Gastrocnemius medialis (tissue), 4 donors: ENCODE measurements around the gene PTDSS2. TPM values are rescaled to one million over a fixed set of nuclear protein-coding genes. Genes with fewer than 3 reads are reported as not detected.

ENCODE experiments used
- ATAC-seq, 2 donors: fragments of 150-250 bp; one replicate each; pipeline ENCODE4 v1.9.1; 2016
- DNase-seq, 2 donors: peaks; one replicate each; pipeline ENCODE4 v3.0.0-alpha.2; 2019
- H3K27ac ChIP-seq, 4 donors: fragments of 200-600 bp; sonication (generic); 1 replicate in 1 of 4; 2 replicates in 3 of 4; pipeline ENCODE4 v1.5.1; 2016 to 2018; ENCODE audit warnings: mild to moderate bottlenecking in 2 of 4, moderate library complexity in 1 of 4
- H3K27me3 ChIP-seq, 3 donors: fragments of 200-600 bp; sonication (generic) in 2 of 3; 1 replicate in 1 of 3; 2 replicates in 2 of 3; pipeline versions ENCODE4 v1.5.1 to v1.6.0; 2016 to 2019; ENCODE audit warnings: mild to moderate bottlenecking in 1 of 3, moderate library complexity in 1 of 3
- H3K36me3 ChIP-seq, 2 donors: fragments of 200-600 bp; sonication (generic) in 1 of 2; one replicate each; pipeline ENCODE4 v1.5.1; 2017 to 2018
- H3K4me1 ChIP-seq, 2 donors: fragments of 200-600 bp; sonication (generic) in 1 of 2; one replicate each; pipeline ENCODE4 v1.5.1; 2016 to 2017; ENCODE audit warnings: mild to moderate bottlenecking in 2 of 2
- H3K4me3 ChIP-seq, 4 donors: fragments of 200-600 bp; sonication (generic) in 3 of 4; 1 replicate in 1 of 4; 2 replicates in 3 of 4; pipeline ENCODE4 v1.5.1; 2016 to 2019; ENCODE audit warnings: mild to moderate bottlenecking in 2 of 4
- H3K9me3 ChIP-seq, 3 donors: fragments of 200-600 bp; sonication (generic) in 2 of 3; 1 replicate in 1 of 3; 2 replicates in 2 of 3; pipeline ENCODE4 v1.5.1; 2016 to 2019
- CTCF ChIP-seq, 5 experiments: fragments of 450-650 bp in 3 of 5; fragments of 200-600 bp in 2 of 5; sonication (generic) in 2 of 5; IDR thresholded peaks in 4 of 5; conservative IDR thresholded peaks in 1 of 5; 1 replicate in 4 of 5; 2 replicates in 1 of 5; pipeline ENCODE4 v1.5.1; 2016 to 2019; ENCODE audit warnings: antibody characterized with exemption in 5 of 5, mild to moderate bottlenecking in 3 of 5, moderate library complexity in 3 of 5
- POLR2A ChIP-seq, 2 donors: fragments of 450-650 bp; IDR thresholded peaks; one replicate each; pipeline ENCODE4 v1.6.1; 2017; ENCODE audit warnings: antibody characterized with exemption in 2 of 2, mild to moderate bottlenecking in 2 of 2, moderate library complexity in 2 of 2
- in situ Hi-C, 4 donors: fragments of 200-750 bp; cut with MboI; loops; one replicate each; pipeline versions ENCODE4 v1.15.0 to v1.8.0; 2017; ENCODE audit warnings: low sequenced_read_pairs in 4 of 4
- intact Hi-C: fragments of 100-400 bp; cut with DNase I; formaldehyde crosslinking; loops from one replicate; pipeline ENCODE4 v1.15.1; 2023; ENCODE audit warnings: low total_unique reads
- total RNA-seq, 4 donors: library from RNA; depleted of rRNA; stranded (reverse); fragments of >200 nt; gene quantifications; one replicate each; pipeline versions ENCODE4 v1.1.0 to v1.2.3, GENCODE V29; 2016

PTDSS2 gene
- total RNA-seq, 4 donors from 2014 or later = 21.7 to 31.5 (median 23.7) TPM

DNA sequence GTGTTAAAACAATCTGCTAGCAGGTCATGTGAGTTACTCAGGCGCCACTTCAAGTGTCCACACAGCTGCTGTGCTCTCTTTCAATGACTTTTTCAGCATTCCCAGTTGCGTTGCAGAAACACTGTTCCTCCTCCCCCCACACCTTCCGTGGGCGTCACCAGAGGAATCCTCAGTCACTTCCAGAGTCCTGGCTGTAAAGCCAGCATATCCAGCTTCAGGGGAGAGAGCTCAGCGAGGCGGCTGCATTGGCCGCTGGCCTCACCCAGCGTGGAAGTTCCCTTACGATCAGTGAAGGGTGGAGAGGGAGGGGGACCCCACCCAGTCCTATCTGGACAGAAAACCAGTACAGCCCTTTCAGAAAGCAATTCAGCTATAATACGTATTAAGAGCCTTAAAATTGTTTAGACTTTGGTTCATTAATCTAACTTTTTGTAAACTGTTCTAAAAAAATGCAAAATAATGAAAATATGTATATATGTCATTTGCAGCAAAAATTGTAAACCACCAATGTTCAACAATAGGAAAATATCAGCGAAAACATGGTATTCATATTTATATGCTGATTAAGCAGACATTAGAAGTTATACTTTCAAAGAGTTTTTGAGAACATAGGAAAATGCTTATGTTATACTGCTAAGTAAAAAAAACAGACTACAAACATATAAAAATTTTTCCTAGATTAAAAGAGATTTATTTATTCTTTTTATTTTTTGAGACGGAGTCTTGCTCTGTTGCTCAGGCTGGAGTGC lies 5.5 kb upstream of the PTDSS2 start:
- Histone ChIP-seq H3K4me1 (peaks cover 11 to 13% of the 10 kb centered on the region in 2 donors), H3K36me3 (no peaks in the 10 kb centered on the region), H3K27ac (no peak overlapping the region), H3K9me3 (no peaks in the 10 kb centered on the region), H3K27me3 (peaks cover 23 to 35% (median 33%) of the 10 kb centered on the region in 3 donors), H3K4me3 (no peak overlapping the region)
- in situ Hi-C loops = no loop called here
- DNase-seq = no peak
- intact Hi-C loops = loop anchor here (10.0 kb wide), 1 partner anchor 240 kb away; the partner anchor contains the start of genes BET1L and RIC8A
- no peak for ATAC-seq
- TF ChIP-seq POLR2A (IDR thresholded peaks at IDR 0.05) (no peak), CTCF (IDR thresholded peaks at IDR 0.05 in 4 of 5, conservative IDR thresholded peaks at IDR 0.05 in 1 of 5) (no peak)

DNA sequence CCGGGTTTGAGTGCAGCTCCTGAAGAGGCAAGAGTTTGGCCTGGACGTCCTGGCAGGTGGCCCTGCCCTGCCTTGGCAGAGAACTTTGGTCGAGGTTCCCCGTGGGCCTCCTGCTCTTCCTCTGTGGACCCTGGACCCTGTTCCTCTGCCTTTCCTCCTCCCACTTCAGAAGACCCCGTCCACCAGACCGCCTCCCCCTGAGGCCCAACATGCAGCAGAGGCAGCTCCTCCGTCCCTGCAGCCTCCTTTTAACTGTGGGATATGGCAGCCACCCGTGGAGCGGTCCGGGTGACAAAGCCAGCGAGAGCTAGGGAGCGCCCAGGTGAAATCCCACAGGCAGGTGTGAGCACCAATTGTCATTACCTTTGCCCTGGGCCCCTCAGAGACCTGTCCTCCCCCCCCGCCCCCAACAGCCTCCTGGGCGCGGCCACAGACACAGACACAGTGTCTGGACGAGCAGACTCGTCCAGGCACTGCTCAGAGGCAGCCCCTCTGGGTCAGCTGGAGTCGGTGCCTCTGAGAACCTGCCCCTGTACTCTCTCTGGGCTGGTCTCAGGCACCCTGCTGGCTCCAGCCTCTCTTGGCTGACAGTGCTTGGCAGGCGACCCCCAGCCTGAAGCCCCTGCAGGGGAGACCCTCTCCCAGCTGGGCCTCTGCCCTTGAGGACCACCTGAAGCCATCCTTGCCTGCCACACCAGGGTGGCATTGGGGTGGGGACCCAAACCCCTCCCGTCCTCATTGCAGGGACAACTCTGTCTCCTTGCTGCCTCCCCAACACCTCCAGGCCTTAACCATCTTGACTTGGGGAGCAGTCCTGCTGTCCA lies 4.1 kb upstream of the PTDSS2 start:
- DNase-seq (no peak), ATAC-seq (no peak)
- H3K27ac ChIP-seq = no peak overlapping the region
- intact Hi-C loops (loop anchor here (10.0 kb wide), 1 partner anchor 241 kb away; the partner anchor contains the start of genes BET1L and RIC8A), in situ Hi-C loops (no loop called here)
- H3K27me3 ChIP-seq = peaks cover 17 to 25% (median 22%) of the 10 kb centered on the region in 3 donors
- peaks cover 14 to 16% of the 10 kb centered on the region in 2 donors for H3K4me1 ChIP-seq
- H3K9me3 ChIP-seq = no peaks in the 10 kb centered on the region
- H3K4me3 ChIP-seq = no peak overlapping the region
- no peaks in the 10 kb centered on the region for H3K36me3 ChIP-seq
- TF ChIP-seq POLR2A (IDR thresholded peaks at IDR 0.05) (no peak), CTCF (IDR thresholded peaks at IDR 0.05 in 4 of 5, conservative IDR thresholded peaks at IDR 0.05 in 1 of 5) (no peak)

DNA sequence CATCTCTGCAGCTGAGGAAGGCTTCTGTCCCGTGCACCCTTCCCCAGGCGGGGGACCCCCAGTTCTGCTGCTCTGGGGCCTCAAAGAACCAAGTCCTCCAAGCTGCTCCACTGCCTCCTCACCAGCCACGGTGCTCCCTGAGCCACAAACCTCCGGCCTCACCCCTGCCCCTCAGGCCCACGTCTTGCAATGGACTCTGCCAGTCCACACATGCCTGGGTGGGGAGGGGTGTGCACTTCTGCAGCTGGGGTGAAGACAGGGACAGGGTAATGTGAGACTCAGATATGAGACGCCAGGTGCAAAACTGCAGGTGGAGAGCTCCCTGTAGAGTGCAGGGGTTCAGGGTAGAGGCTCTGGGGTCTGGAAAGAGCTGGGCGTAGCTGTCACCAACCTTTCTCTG lies 3.2 kb upstream of the PTDSS2 start:
- DNase-seq = no peak
- Histone ChIP-seq H3K27me3 (peaks cover 10 to 15% (median 13%) of the 10 kb centered on the region in 3 donors), H3K27ac (no peak overlapping the region), H3K9me3 (no peaks in the 10 kb centered on the region), H3K4me3 (no peak overlapping the region), H3K4me1 (peaks cover 20 to 22% of the 10 kb centered on the region in 2 donors), H3K36me3 (no peaks in the 10 kb centered on the region)
- TF ChIP-seq POLR2A (IDR thresholded peaks at IDR 0.05) (no peak), CTCF (IDR thresholded peaks at IDR 0.05 in 4 of 5, conservative IDR thresholded peaks at IDR 0.05 in 1 of 5) (no peak)
- in situ Hi-C loops (no loop called here), intact Hi-C loops (loop anchor here (10.0 kb wide), 1 partner anchor 242 kb away; the partner anchor contains the start of genes BET1L and RIC8A)
- no peak for ATAC-seq

DNA sequence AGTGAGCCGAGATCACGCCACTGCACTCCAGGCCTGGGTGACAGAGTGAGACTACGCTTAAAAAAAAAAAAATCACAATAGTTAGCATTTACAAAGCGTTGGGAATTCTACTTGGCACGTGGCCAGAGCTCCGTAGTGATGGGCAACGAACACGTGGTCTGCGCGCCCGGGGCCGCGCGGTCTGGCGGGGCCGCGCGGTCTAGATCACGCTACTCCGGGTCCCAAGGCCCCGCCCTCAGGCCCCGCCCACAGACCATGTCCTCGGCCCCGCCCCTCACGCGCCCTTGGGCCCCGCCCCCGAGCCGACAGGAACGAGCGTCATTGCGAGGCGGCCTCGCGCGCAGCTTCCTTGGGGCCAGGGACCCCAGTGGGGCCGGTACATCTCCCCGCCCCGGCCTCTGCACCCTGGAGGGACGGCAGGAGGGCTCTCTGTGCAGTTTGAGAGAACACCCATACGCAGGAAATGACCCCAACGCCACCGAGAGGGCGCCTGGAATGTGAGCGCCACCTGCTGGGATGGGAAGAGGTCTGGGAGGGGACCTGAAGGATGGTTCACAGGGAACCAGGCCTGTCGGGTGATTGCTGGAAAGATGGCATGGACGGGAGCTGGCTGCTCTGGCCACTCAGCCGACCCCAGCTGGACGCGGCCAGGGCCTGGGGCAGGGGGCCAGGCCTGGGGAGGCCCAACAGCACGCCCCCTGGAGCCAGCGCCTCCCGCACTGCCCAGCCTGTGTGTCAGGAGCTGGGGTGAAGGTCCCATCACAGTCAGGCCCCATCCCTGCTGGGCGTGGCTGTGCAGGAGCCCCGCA lies 2.0 kb upstream of the PTDSS2 start:
- in situ Hi-C loops = no loop called here
- H3K36me3 ChIP-seq = peaks cover 0 to 9% of the 10 kb centered on the region in 2 donors
- peak overlapping the region; percentile 84 to 98 (median 96) for H3K27ac ChIP-seq
- intact Hi-C loops = loop anchor here (1.0 to 10.0 kb wide), 4 partner anchors 41 to 243 kb away; partner anchors contain the start of genes BET1L, PSMD13, RIC8A and RNH1
- peaks cover 0 to 10% (median 6%) of the 10 kb centered on the region in 3 donors for H3K27me3 ChIP-seq
- H3K4me3 ChIP-seq = peak overlapping the region; percentile 66 to 94 (median 85)
- no peaks in the 10 kb centered on the region for H3K9me3 ChIP-seq
- peak; percentile 82 to 85 for ATAC-seq
- H3K4me1 ChIP-seq = peaks cover 22 to 25% of the 10 kb centered on the region in 2 donors
- peak; percentile 88 to 90 for DNase-seq
- TF ChIP-seq CTCF (IDR thresholded peaks at IDR 0.05 in 4 of 5, conservative IDR thresholded peaks at IDR 0.05 in 1 of 5) (peak; percentile 68 to 90 (median 80)), POLR2A (IDR thresholded peaks at IDR 0.05) (peak; percentile 78 to 80)
